ENCODE measurements around the gene SIRPB2.

Gene SIRPB2

GRCh38 chr20:1438361-1438760, 52.9 kb downstream of the SIRPB2 start:
- no peak for DNase-seq

- peak; percentile 71 for DNase-seq
Measured at GRCh38 chr20:1437235-1437904, 53.9 kb downstream of the SIRPB2 start.

GRCh38 chr20:1436263-1436662, 55.0 kb downstream of the SIRPB2 start:
- no peak for DNase-seq

- DNase-seq: no peak
Measured at GRCh38 chr20:1435337-1435699, 55.9 kb downstream of the SIRPB2 start.

- DNase-seq: peak; percentile 20
Measured at GRCh38 chr20:1434571-1435336, 56.5 kb downstream of the SIRPB2 start.

- DNase-seq: no peak
Measured at GRCh38 chr20:1431158-1431557, 60.1 kb downstream of the SIRPB2 start.

- DNase-seq: no peak
Measured at GRCh38 chr20:1430004-1430451, 61.2 kb downstream of the SIRPB2 start.

- DNase-seq: no peak
Measured at GRCh38 chr20:1429143-1429728, 62.0 kb downstream of the SIRPB2 start.

- no peak for DNase-seq
Measured at GRCh38 chr20:1427457-1428054, 63.7 kb downstream of the SIRPB2 start.

GRCh38 chr20:1426231-1426849, 64.9 kb downstream of the SIRPB2 start:
- no peak for DNase-seq

Measured in activated T-cell treated with anti-CD3 and anti-CD28 coated beads for 4 hours (primary cell).